Right atrium auricular region (tissue), 2 donors: Measurements from ENCODE around the gene FAM98C. TPM values are rescaled to one million over a fixed set of nuclear protein-coding genes. Genes with fewer than 3 reads are reported as not detected.

Source experiments
- DNase-seq: peaks from one replicate; pipeline ENCODE4 v3.0.0-alpha.2; 2019; ENCODE audit warnings: low spot score
- H3K27ac ChIP-seq, 2 donors: fragments of 200-600 bp; sonication (generic); 1 replicate in 1 of 2; 2 replicates in 1 of 2; pipeline ENCODE4 v1.5.1; 2016 to 2019
- H3K27me3 ChIP-seq, 2 donors: fragments of 200-600 bp; sonication (generic); one replicate each; pipeline versions ENCODE4 v1.5.1 to v1.6.0; 2017 to 2019
- H3K36me3 ChIP-seq: fragments of 200-600 bp; sonication (generic); one replicate; pipeline ENCODE4 v1.5.1; 2016
- H3K4me1 ChIP-seq, 2 donors: fragments of 200-600 bp; sonication (generic); one replicate each; pipeline versions ENCODE4 v1.5.1 to v1.6.0; 2017 to 2019
- H3K4me3 ChIP-seq, 2 donors: fragments of 200-600 bp; sonication (generic); 1 replicate in 1 of 2; 2 replicates in 1 of 2; pipeline ENCODE4 v1.5.1; 2017 to 2019; ENCODE audit warnings: mild to moderate bottlenecking in 1 of 2, moderate library complexity in 1 of 2
- H3K9me3 ChIP-seq, 2 donors: fragments of 200-600 bp; sonication (generic); one replicate each; pipeline ENCODE4 v1.5.1; 2019
- CTCF ChIP-seq, 2 donors: fragments of 200-600 bp; sonication (generic); IDR thresholded peaks; one replicate each; pipeline ENCODE4 v1.5.1; 2019; ENCODE audit warnings: antibody characterized with exemption in 2 of 2
- total RNA-seq, 2 donors: library from RNA; depleted of rRNA; stranded (reverse); fragments of >200 nt; gene quantifications; one replicate each; pipeline ENCODE4 v1.1.0, GENCODE V29; 2016

Gene FAM98C
- total RNA-seq, 2 donors from 2014 or later, result 11.9 to 19.8 TPM

GRCh38 chr19:38386300-38386970 lies 16.5 kb upstream of the FAM98C start:
- no peak for DNase-seq
- no peaks in the 10 kb centered on the region for H3K9me3 ChIP-seq
- peaks cover 41% of the 10 kb centered on the region for H3K36me3 ChIP-seq
- H3K4me3 ChIP-seq, result peak overlapping the region in 1 of 2 donors; percentile 57
- TF ChIP-seq CTCF (IDR thresholded peaks at IDR 0.05), result no peak
- H3K4me1 ChIP-seq, result peaks cover 0 to 46% of the 10 kb centered on the region in 2 donors
- H3K27me3 ChIP-seq, result no peaks in the 10 kb centered on the region
- no peak overlapping the region for H3K27ac ChIP-seq

- H3K9me3 ChIP-seq, result no peaks in the 10 kb centered on the region
- H3K36me3 ChIP-seq, result peaks cover 35% of the 10 kb centered on the region
- DNase-seq, result no peak
- H3K4me3 ChIP-seq, result peak overlapping the region; percentile 47 to 57
- no peaks in the 10 kb centered on the region for H3K27me3 ChIP-seq
- no peak for TF ChIP-seq CTCF (IDR thresholded peaks at IDR 0.05)
- peak overlapping the region; percentile 54 to 61 for H3K27ac ChIP-seq
- peaks cover 0 to 46% of the 10 kb centered on the region in 2 donors for H3K4me1 ChIP-seq
Measured at GRCh38 chr19:38386971-38387549, 15.8 kb upstream of the FAM98C start.

- H3K4me3 ChIP-seq, result peak within 1 kb of the TSS; percentile 47 to 57
- peaks cover 0 to 46% of the 10 kb centered on the region in 2 donors for H3K4me1 ChIP-seq
- peak within 1 kb of the TSS; percentile 54 to 61 for H3K27ac ChIP-seq
- TF ChIP-seq CTCF (IDR thresholded peaks at IDR 0.05), result no peak
- no peaks in the 10 kb centered on the region for H3K9me3 ChIP-seq
- peaks cover 28% of the 10 kb centered on the region for H3K36me3 ChIP-seq
- DNase-seq, result peak; percentile 77
- no peaks in the 10 kb centered on the region for H3K27me3 ChIP-seq
Measured at GRCh38 chr19:38387550-38388348, 15.1 kb upstream of the FAM98C start, which contains the start of gene GGN. GGN (minus strand) TSS chr19:38388034; CDS start chr19:38387261, 773 bp downstream.

- H3K27ac ChIP-seq, result peak within 1 kb of the TSS; percentile 54 to 61
- no peak for TF ChIP-seq CTCF (IDR thresholded peaks at IDR 0.05)
- peaks cover 0 to 46% of the 10 kb centered on the region in 2 donors for H3K4me1 ChIP-seq
- peak within 1 kb of the TSS; percentile 47 to 57 for H3K4me3 ChIP-seq
- no peaks in the 10 kb centered on the region for H3K27me3 ChIP-seq
- H3K9me3 ChIP-seq, result no peaks in the 10 kb centered on the region
- no peak for DNase-seq
- H3K36me3 ChIP-seq, result peaks cover 21% of the 10 kb centered on the region
Measured at GRCh38 chr19:38388349-38389100, 14.4 kb upstream of the FAM98C start, which contains the start of gene SPRED3. SPRED3 (plus strand) TSS chr19:38388697; CDS start chr19:38390303, 1,606 bp downstream.
